SK-N-SH (cell line): Measurements from ENCODE around the gene COX7B2. TPM values are rescaled to one million over a fixed set of nuclear protein-coding genes. Genes with fewer than 3 reads are reported as not detected.

Experiments
- CTCF ChIA-PET: fragments of 300-600, 350-600 bp; formaldehyde crosslinking; extraction: SDS; loops from one replicate; lab custom pipeline; 2021; lab: Yijun Ruan, JAX
- POLR2A ChIA-PET: fragments of 350-600 bp; sonication (Branson Sonifier 250); formaldehyde crosslinking; extraction: SDS; loops from one replicate; lab custom pipeline; 2020; ENCODE audit warnings: antibody characterized with exemption, inconsistent platforms; lab: Yijun Ruan, JAX
- DNase-seq: peaks from one replicate; pipeline ENCODE4 v3.0.0; 2012
- H2AFZ ChIP-seq: fragments of 200-600 bp; sonication (generic); 2 replicates; pipeline ENCODE4 v1.8.1; 2016; ENCODE audit warnings: antibody characterized with exemption, mild to moderate bottlenecking, low read depth
- H3F3A ChIP-seq: fragments of 200-600 bp; sonication (generic); replicated peaks from 2 replicates; pipeline ENCODE3; 2016; ENCODE audit warnings: antibody characterized with exemption, mild to moderate bottlenecking; ENCODE audit not compliant: insufficient read depth
- H3K27ac ChIP-seq, 2 experiments: fragments of 200-500 bp in 1 of 2; fragments of 200-600 bp in 1 of 2; sonication (Bioruptor generic) in 1 of 2; sonication (generic), shearing (Covaris generic) in 1 of 2; 2 replicates each; pipeline versions ENCODE4 v1.5.1 to v1.6.1; 2014 to 2016; ENCODE audit warnings: low read depth in 2 of 2, inconsistent platforms in 1 of 2, low read length in 1 of 2, mild to moderate bottlenecking in 1 of 2, mixed read lengths in 1 of 2
- H3K27me3 ChIP-seq: fragments of 200-600 bp; sonication (generic), shearing (Covaris generic); 2 replicates; pipeline ENCODE4 v1.6.1; 2016; ENCODE audit warnings: mixed run types; ENCODE audit not compliant: insufficient read depth
- H3K36me3 ChIP-seq, 2 experiments: fragments of 200-500 bp in 1 of 2; fragments of 200-600 bp in 1 of 2; sonication (Bioruptor generic) in 1 of 2; sonication (generic) in 1 of 2; replicated peaks in 1 of 2; 2 replicates each; pipeline versions ENCODE3 to v1.5.1; 2014 to 2016; ENCODE audit warnings: low read length in 1 of 2, mild to moderate bottlenecking in 1 of 2; ENCODE audit not compliant: insufficient read depth in 2 of 2, control insufficient read depth in 1 of 2
- H3K4me1 ChIP-seq, 2 experiments: fragments of 200-500 bp in 1 of 2; fragments of 200-600 bp in 1 of 2; sonication (Bioruptor generic) in 1 of 2; sonication (generic), shearing (Covaris generic) in 1 of 2; 2 replicates each; pipeline versions ENCODE4 v1.5.1 to v1.6.1; 2014 to 2016; ENCODE audit warnings: low read depth in 1 of 2, low read length in 1 of 2, mixed run types in 1 of 2; ENCODE audit not compliant: insufficient read depth in 2 of 2, control insufficient read depth in 1 of 2
- H3K4me2 ChIP-seq: fragments of 200-600 bp; sonication (generic), shearing (Covaris generic); 2 replicates; pipeline ENCODE4 v1.6.1; 2017; ENCODE audit warnings: mixed run types
- H3K4me3 ChIP-seq, 2 experiments: fragments of 200-500 bp in 1 of 2; fragments of 200-600 bp in 1 of 2; sonication (Bioruptor generic) in 1 of 2; sonication (generic), shearing (Covaris generic) in 1 of 2; 2 replicates each; pipeline versions ENCODE4 v1.5.1 to v1.8.1; 2014 to 2016; ENCODE audit warnings: low read depth in 2 of 2, inconsistent platforms in 1 of 2, low read length in 1 of 2, mild to moderate bottlenecking in 1 of 2, mixed read lengths in 1 of 2, moderate library complexity in 1 of 2
- H3K79me2 ChIP-seq: fragments of 200-600 bp; sonication (generic); 2 replicates; pipeline ENCODE4 v1.8.1; 2017; ENCODE audit warnings: mild to moderate bottlenecking; ENCODE audit not compliant: insufficient read depth
- H3K9ac ChIP-seq: fragments of 200-600 bp; sonication (generic); 2 replicates; pipeline ENCODE4 v1.6.1; 2017; ENCODE audit warnings: mixed run types
- H3K9me2 ChIP-seq: fragments of 200-600 bp; sonication (generic); 2 replicates; pipeline ENCODE4 v1.6.1; 2017; ENCODE audit warnings: mixed run types
- H3K9me3 ChIP-seq: fragments of 200-600 bp; sonication (generic); 2 replicates; pipeline ENCODE4 v1.6.1; 2017; ENCODE audit warnings: mixed run types, mild to moderate bottlenecking, moderate library complexity
- H4K20me1 ChIP-seq: fragments of 200-600 bp; sonication (generic); 2 replicates; pipeline ENCODE4 v1.6.1; 2017; ENCODE audit warnings: mild to moderate bottlenecking, mixed run types; ENCODE audit not compliant: insufficient read depth
- ELF1 ChIP-seq: IDR thresholded peaks from 2 replicates; pipeline ENCODE4 v1.4.0; 2012
- EP300 ChIP-seq, 2 experiments: IDR thresholded peaks; 2 replicates each; pipeline versions ENCODE4 v1.4.0 to v1.6.1; 2012; ENCODE audit warnings: borderline replicate concordance in 1 of 2, low read depth in 1 of 2, low read length in 1 of 2
- FOSL2 ChIP-seq: IDR thresholded peaks from 2 replicates; pipeline ENCODE4 v1.4.0; 2012; ENCODE audit warnings: low read depth, mild to moderate bottlenecking, moderate library complexity, borderline replicate concordance
- FOXJ3 ChIP-seq: sonication (generic); formaldehyde crosslinking; IDR thresholded peaks from 2 replicates; pipeline ENCODE4 v1.5.1; 2020; ENCODE audit warnings: mild to moderate bottlenecking, missing genetic modification reagents
- GATA2 ChIP-seq: sonication (generic); formaldehyde crosslinking; IDR thresholded peaks from 2 replicates; pipeline ENCODE4 v1.5.0; 2020; ENCODE audit warnings: mild to moderate bottlenecking, missing genetic modification reagents
- MXI1 ChIP-seq: IDR thresholded peaks from 2 replicates; pipeline ENCODE4 v1.6.1; 2012; ENCODE audit warnings: mild to moderate bottlenecking, low read depth, low read length, improper control_type of control experiment
- NFIC ChIP-seq: IDR thresholded peaks from 2 replicates; pipeline ENCODE4 v1.4.0; 2012; ENCODE audit warnings: borderline replicate concordance
- REST ChIP-seq: IDR thresholded peaks from 2 replicates; pipeline ENCODE4 v1.6.1; 2012; ENCODE audit warnings: mild to moderate bottlenecking, low read depth, low read length, moderate library complexity
- TEAD4 ChIP-seq: IDR thresholded peaks from 2 replicates; pipeline ENCODE4 v1.4.0; 2012; ENCODE audit warnings: mild to moderate bottlenecking, borderline replicate concordance; ENCODE audit not compliant: insufficient read depth
- WGBS: methylation state at CpG from one replicate; pipeline ENCODE4 v1.1.6; 2017; ENCODE audit warnings: low lambda C conversion rate; 5-methylcytosine and 5-hydroxymethylcytosine counted together
- polyA plus RNA-seq, 3 experiments: library from polyadenylated mRNA; depleted of rRNA; stranded (reverse); fragments of >200 nt; gene quantifications; 2 replicates each; pipeline ENCODE4 v1.2.3, GENCODE V29; 2012
- TF ChIP-seq, protein P1 (sequence below): IDR thresholded peaks from 2 replicates; pipeline ENCODE4; 2012
- TF ChIP-seq, protein P2 (sequence below): IDR thresholded peaks from 2 replicates; pipeline ENCODE4 v1.4.0; 2012; ENCODE audit warnings: low read depth, borderline replicate concordance
- TF ChIP-seq, protein P3 (sequence below): fragments of 150-350 bp; IDR thresholded peaks from 2 replicates; pipeline ENCODE4 v1.6.1; 2016; ENCODE audit warnings: mild to moderate bottlenecking, low read depth, low read length

The COX7B2 gene
- polyA plus RNA-seq, 1 of the 3 experiments (the other 2 are of a cell fraction): not detected

DNA sequence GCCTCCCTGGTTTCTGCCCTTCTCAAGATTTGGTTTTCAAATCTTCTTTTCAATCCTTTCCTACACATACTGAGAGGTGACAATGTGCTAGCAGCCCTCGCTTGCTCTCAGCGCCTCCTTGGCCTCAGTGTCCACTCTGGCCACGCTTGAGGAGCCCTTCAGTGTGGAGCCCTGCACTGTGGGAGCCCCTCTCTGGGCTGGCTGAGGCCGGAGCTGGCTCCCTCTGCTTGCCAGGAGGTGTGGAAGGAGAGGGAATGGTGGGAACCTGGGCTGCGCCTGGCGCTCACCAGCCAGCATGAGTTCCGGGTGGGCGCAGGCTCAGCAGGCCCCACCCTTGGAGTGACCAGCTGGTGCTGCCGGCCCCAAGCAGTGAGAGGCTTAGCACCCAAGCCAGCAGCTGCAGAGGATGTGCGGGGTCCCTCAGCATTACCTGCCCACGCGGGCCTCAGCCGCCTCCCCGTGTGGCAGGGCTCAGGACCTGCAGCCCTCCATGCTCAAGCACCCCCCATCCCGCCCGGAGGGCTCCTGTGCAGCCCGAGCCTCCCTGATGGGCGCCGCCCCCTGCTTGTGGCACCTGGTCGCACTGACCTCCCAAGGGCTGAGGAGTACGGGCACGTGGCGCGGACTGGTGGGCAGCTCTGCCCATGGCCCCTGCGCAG is 127.5 kb downstream of the COX7B2 start:
- H3K4me3 ChIP-seq: no peak overlapping the region
- H3K27ac ChIP-seq: no peak overlapping the region
- no peaks in the 10 kb centered on the region for H3K79me2 ChIP-seq
- ChIA-PET CTCF (no interaction called here), POLR2A (no interaction called here)
- no peaks in the 10 kb centered on the region for H3K9me2 ChIP-seq
- no peak for DNase-seq
- H4K20me1 ChIP-seq: no peaks in the 10 kb centered on the region
- no peaks in the 10 kb centered on the region for H3F3A ChIP-seq
- no peak for TF ChIP-seq TEAD4
- TF ChIP-seq ELF1: no peak
- WGBS: 27% methylated on average over 14 of the region's 25 CpGs
- no peaks in the 10 kb centered on the region for H3K27me3 ChIP-seq
- H2AFZ ChIP-seq: no peak overlapping the region
- no peaks in the 10 kb centered on the region for H3K36me3 ChIP-seq
- H3K9me3 ChIP-seq: no peaks in the 10 kb centered on the region
- no peak overlapping the region for H3K9ac ChIP-seq
- no peaks in the 10 kb centered on the region for H3K4me1 ChIP-seq
- no peak overlapping the region for H3K4me2 ChIP-seq

- no CpG with 5 or more reads among the region's 2 CpGs for WGBS
- DNase-seq: no peak
- TF ChIP-seq NFIC (no peak), FOSL2 (no peak), REST (no peak), MXI1 (no peak), FOXJ3 (CRISPR knock-in tag) (no peak), EP300 (IDR thresholded peaks at IDR 0.05; ENCODE audit: borderline replicate concordance in 1 of 2, low read depth in 1 of 2, low read length in 1 of 2) (no peak), GATA2 (CRISPR knock-in tag) (no peak)
- TF ChIP-seq, protein P1, sequence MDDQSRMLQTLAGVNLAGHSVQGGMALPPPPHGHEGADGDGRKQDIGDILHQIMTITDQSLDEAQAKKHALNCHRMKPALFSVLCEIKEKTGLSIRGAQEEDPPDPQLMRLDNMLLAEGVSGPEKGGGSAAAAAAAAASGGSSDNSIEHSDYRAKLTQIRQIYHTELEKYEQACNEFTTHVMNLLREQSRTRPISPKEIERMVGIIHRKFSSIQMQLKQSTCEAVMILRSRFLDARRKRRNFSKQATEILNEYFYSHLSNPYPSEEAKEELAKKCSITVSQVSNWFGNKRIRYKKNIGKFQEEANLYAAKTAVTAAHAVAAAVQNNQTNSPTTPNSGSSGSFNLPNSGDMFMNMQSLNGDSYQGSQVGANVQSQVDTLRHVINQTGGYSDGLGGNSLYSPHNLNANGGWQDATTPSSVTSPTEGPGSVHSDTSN: no peak
- TF ChIP-seq, protein P2, sequence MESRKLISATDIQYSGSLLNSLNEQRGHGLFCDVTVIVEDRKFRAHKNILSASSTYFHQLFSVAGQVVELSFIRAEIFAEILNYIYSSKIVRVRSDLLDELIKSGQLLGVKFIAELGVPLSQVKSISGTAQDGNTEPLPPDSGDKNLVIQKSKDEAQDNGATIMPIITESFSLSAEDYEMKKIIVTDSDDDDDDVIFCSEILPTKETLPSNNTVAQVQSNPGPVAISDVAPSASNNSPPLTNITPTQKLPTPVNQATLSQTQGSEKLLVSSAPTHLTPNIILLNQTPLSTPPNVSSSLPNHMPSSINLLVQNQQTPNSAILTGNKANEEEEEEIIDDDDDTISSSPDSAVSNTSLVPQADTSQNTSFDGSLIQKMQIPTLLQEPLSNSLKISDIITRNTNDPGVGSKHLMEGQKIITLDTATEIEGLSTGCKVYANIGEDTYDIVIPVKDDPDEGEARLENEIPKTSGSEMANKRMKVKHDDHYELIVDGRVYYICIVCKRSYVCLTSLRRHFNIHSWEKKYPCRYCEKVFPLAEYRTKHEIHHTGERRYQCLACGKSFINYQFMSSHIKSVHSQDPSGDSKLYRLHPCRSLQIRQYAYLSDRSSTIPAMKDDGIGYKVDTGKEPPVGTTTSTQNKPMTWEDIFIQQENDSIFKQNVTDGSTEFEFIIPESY: no peak
- TF ChIP-seq, protein P3, sequence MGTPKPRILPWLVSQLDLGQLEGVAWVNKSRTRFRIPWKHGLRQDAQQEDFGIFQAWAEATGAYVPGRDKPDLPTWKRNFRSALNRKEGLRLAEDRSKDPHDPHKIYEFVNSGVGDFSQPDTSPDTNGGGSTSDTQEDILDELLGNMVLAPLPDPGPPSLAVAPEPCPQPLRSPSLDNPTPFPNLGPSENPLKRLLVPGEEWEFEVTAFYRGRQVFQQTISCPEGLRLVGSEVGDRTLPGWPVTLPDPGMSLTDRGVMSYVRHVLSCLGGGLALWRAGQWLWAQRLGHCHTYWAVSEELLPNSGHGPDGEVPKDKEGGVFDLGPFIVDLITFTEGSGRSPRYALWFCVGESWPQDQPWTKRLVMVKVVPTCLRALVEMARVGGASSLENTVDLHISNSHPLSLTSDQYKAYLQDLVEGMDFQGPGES: no peak
- ChIA-PET POLR2A (no interaction called here), CTCF (no interaction called here)
- H3K9me2 ChIP-seq: no peaks in the 10 kb centered on the region
- no peak overlapping the region for H3K9ac ChIP-seq
- no peaks in the 10 kb centered on the region for H3K4me1 ChIP-seq
- no peak overlapping the region for H3K27ac ChIP-seq
- H3K27me3 ChIP-seq: no peaks in the 10 kb centered on the region
- H3K4me2 ChIP-seq: no peak overlapping the region
- H3F3A ChIP-seq: no peaks in the 10 kb centered on the region
- no peaks in the 10 kb centered on the region for H4K20me1 ChIP-seq
- no peak overlapping the region for H2AFZ ChIP-seq
- H3K36me3 ChIP-seq: no peaks in the 10 kb centered on the region
- no peak overlapping the region for H3K4me3 ChIP-seq
- no peaks in the 10 kb centered on the region for H3K79me2 ChIP-seq
- no peaks in the 10 kb centered on the region for H3K9me3 ChIP-seq
Observed at GRCh38 chr4:46765465-46765864, 143.6 kb downstream of the COX7B2 start.
